H9 (cell line): ENCODE measurements around the gene AHI1. TPM values are rescaled to one million over a fixed set of nuclear protein-coding genes. Genes with fewer than 3 reads are reported as not detected.

Source experiments
- DNase-seq: peaks from one replicate; pipeline ENCODE4 v3.0.0-alpha.2; 2017
- H2AFZ ChIP-seq: one replicate; pipeline ENCODE4 v1.6.1; 2013; ENCODE audit warnings: mild to moderate bottlenecking, low read length, control low read depth, moderate library complexity
- H2AK5ac ChIP-seq: 2 replicates; pipeline ENCODE4 v1.6.1; 2013; ENCODE audit warnings: low read length, control low read depth, mixed read lengths; ENCODE audit not compliant: insufficient read length
- H2BK120ac ChIP-seq: one replicate; pipeline ENCODE4 v1.6.1; 2013; ENCODE audit warnings: low read depth, mild to moderate bottlenecking, low read length, control low read depth, inconsistent platforms; ENCODE audit not compliant: poor library complexity, severe bottlenecking
- H2BK12ac ChIP-seq: 2 replicates; pipeline ENCODE4 v1.6.1; 2013; ENCODE audit warnings: low read length, control low read depth, mixed read lengths, low read depth; ENCODE audit not compliant: insufficient read length
- H2BK15ac ChIP-seq: 2 replicates; pipeline ENCODE4 v1.6.1; 2013; ENCODE audit warnings: low read depth, low read length, control low read depth
- H2BK20ac ChIP-seq: one replicate; pipeline ENCODE4 v1.6.1; 2013; ENCODE audit warnings: low read depth, mild to moderate bottlenecking, low read length, control low read depth, inconsistent platforms; ENCODE audit not compliant: poor library complexity, severe bottlenecking
- H2BK5ac ChIP-seq: 2 replicates; pipeline ENCODE4 v1.6.1; 2013; ENCODE audit warnings: low read length, control low read depth, mixed read lengths; ENCODE audit not compliant: insufficient read length
- H3K14ac ChIP-seq: 2 replicates; pipeline ENCODE4 v1.6.1; 2013; ENCODE audit warnings: low read length, control low read depth; ENCODE audit not compliant: insufficient read depth
- H3K18ac ChIP-seq: 2 replicates; pipeline ENCODE4 v1.6.1; 2013; ENCODE audit warnings: low read depth, mild to moderate bottlenecking, mixed read lengths, low read length, control low read depth; ENCODE audit not compliant: insufficient read length
- H3K23ac ChIP-seq: 2 replicates; pipeline ENCODE4 v1.6.1; 2013; ENCODE audit warnings: low read length, control low read depth, mixed read lengths, low read depth; ENCODE audit not compliant: insufficient read length
- H3K23me2 ChIP-seq: 2 replicates; pipeline ENCODE4 v1.6.1; 2013; ENCODE audit warnings: low read depth, mild to moderate bottlenecking, mixed read lengths, low read length, control low read depth; ENCODE audit not compliant: insufficient read length, poor library complexity, severe bottlenecking
- H3K27ac ChIP-seq: 2 replicates; pipeline ENCODE4 v1.5.1; 2013; ENCODE audit warnings: low read length, control low read depth, mixed read lengths, low read depth; ENCODE audit not compliant: insufficient read length
- H3K27me3 ChIP-seq: 2 replicates; pipeline ENCODE4 v1.6.1; 2013; ENCODE audit warnings: low read length, control low read depth, inconsistent platforms; ENCODE audit not compliant: insufficient read depth
- H3K4ac ChIP-seq: 2 replicates; pipeline ENCODE4 v1.6.1; 2013; ENCODE audit warnings: low read depth, mild to moderate bottlenecking, control low read depth, inconsistent platforms, low read length, moderate library complexity
- H3K4me1 ChIP-seq: 2 replicates; pipeline ENCODE4 v1.6.1; 2013; ENCODE audit warnings: low read length, control low read depth, inconsistent platforms; ENCODE audit not compliant: insufficient read depth
- H3K4me2 ChIP-seq: 2 replicates; pipeline ENCODE4 v1.6.1; 2013; ENCODE audit warnings: low read length, control low read depth, mixed read lengths; ENCODE audit not compliant: insufficient read length, insufficient read depth
- H3K56ac ChIP-seq: 2 replicates; pipeline ENCODE4 v1.6.1; 2013; ENCODE audit warnings: low read depth, mild to moderate bottlenecking, mixed read lengths, low read length, control low read depth; ENCODE audit not compliant: insufficient read length
- H3K79me1 ChIP-seq: 2 replicates; pipeline ENCODE4 v1.6.1; 2013; ENCODE audit warnings: low read depth, mild to moderate bottlenecking, moderate library complexity, low read length, control low read depth, inconsistent platforms; ENCODE audit not compliant: insufficient read depth, poor library complexity, severe bottlenecking
- H3K79me2 ChIP-seq: 2 replicates; pipeline ENCODE4 v1.6.1; 2013; ENCODE audit warnings: low read length, control low read depth, inconsistent platforms; ENCODE audit not compliant: insufficient read depth
- H3K9ac ChIP-seq: 2 replicates; pipeline ENCODE4 v1.6.1; 2013; ENCODE audit warnings: low read length, control low read depth, mixed read lengths; ENCODE audit not compliant: insufficient read length; ENCODE audit errors: extremely low read depth
- H3K9me3 ChIP-seq: one replicate; pipeline ENCODE4 v1.6.1; 2013; ENCODE audit warnings: low read depth, low read length, inconsistent platforms; ENCODE audit not compliant: control insufficient read depth
- H3T11ph ChIP-seq: one replicate; pipeline ENCODE4 v1.6.1; 2013; ENCODE audit warnings: mild to moderate bottlenecking, low read length, control low read depth, inconsistent platforms
- H4K20me1 ChIP-seq: one replicate; pipeline ENCODE4 v1.6.1; 2013; ENCODE audit not compliant: control insufficient read depth, insufficient read length, insufficient read depth
- H4K5ac ChIP-seq: 2 replicates; pipeline ENCODE4 v1.6.1; 2013; ENCODE audit warnings: low read depth, mild to moderate bottlenecking, mixed read lengths, low read length, control low read depth; ENCODE audit not compliant: insufficient read length
- H4K8ac ChIP-seq: replicated peaks from 2 replicates; pipeline ENCODE4 v1.6.1; 2013; ENCODE audit warnings: low read length, control low read depth, mixed read lengths, low read depth; ENCODE audit not compliant: insufficient read length
- H4K91ac ChIP-seq: 2 replicates; pipeline ENCODE4 v1.6.1; 2013; ENCODE audit warnings: low read depth, mild to moderate bottlenecking, moderate library complexity, mixed read lengths, low read length, control low read depth; ENCODE audit not compliant: insufficient read length
- H3K27ac Mint-ChIP-seq, 3 experiments: 2 replicates in 2 of 3; 3 replicates in 1 of 3; pipeline ENCODE4 v1.8.0; 2020 to 2021; ENCODE audit warnings: mixed read lengths in 3 of 3, mild to moderate bottlenecking in 1 of 3, moderate library complexity in 1 of 3
- H3K27me3 Mint-ChIP-seq: 2 replicates; pipeline ENCODE4 v1.8.0; 2021; ENCODE audit warnings: low read depth, mild to moderate bottlenecking, moderate library complexity, mixed read lengths
- H3K36me3 Mint-ChIP-seq, 3 experiments: 2 replicates in 2 of 3; 3 replicates in 1 of 3; pipeline ENCODE4 v1.8.0; 2020 to 2021; ENCODE audit warnings: low read depth in 3 of 3, mixed read lengths in 3 of 3; ENCODE audit not compliant: insufficient read depth in 1 of 3
- H3K4me1 Mint-ChIP-seq, 2 experiments: 2 replicates each; pipeline ENCODE4 v1.8.0; 2020; ENCODE audit warnings: mixed read lengths in 2 of 2
- H3K4me3 Mint-ChIP-seq, 2 experiments: 2 replicates in 1 of 2; 3 replicates in 1 of 2; pipeline ENCODE4 v1.8.0; 2020 to 2021; ENCODE audit warnings: mild to moderate bottlenecking in 2 of 2, mixed read lengths in 2 of 2, moderate library complexity in 1 of 2
- H3K9me3 Mint-ChIP-seq, 2 experiments: 2 replicates in 1 of 2; 3 replicates in 1 of 2; pipeline ENCODE4 v1.8.0; 2020; ENCODE audit warnings: mild to moderate bottlenecking in 2 of 2, mixed read lengths in 2 of 2, moderate library complexity in 1 of 2
- WGBS: extraction: QIAGEN DNeasy Blood & Tissue Kit; methylation state at CpG from one replicate; pipeline ENCODE4 v1.1.7; 2013; ENCODE audit warnings: missing lambda C conversion rate, low lambda C conversion rate, mixed read lengths; ENCODE audit not compliant: insufficient read length; ENCODE audit errors: extremely low coverage; 5-methylcytosine and 5-hydroxymethylcytosine counted together
- total RNA-seq: library from RNA; stranded (reverse); gene quantifications from 2 replicates; pipeline ENCODE4 v1.2.1, GENCODE V29; 2021
- TF ChIP-seq, protein P1 (sequence below): fragments of 200-600 bp; sonication (generic); conservative IDR thresholded peaks from 3 replicates; pipeline ENCODE4 v1.8.0; 2021; ENCODE audit warnings: antibody characterized with exemption, mild to moderate bottlenecking

The AHI1 gene
- total RNA-seq, 1 experiment from 2014 or later: 9.9 TPM

DNA sequence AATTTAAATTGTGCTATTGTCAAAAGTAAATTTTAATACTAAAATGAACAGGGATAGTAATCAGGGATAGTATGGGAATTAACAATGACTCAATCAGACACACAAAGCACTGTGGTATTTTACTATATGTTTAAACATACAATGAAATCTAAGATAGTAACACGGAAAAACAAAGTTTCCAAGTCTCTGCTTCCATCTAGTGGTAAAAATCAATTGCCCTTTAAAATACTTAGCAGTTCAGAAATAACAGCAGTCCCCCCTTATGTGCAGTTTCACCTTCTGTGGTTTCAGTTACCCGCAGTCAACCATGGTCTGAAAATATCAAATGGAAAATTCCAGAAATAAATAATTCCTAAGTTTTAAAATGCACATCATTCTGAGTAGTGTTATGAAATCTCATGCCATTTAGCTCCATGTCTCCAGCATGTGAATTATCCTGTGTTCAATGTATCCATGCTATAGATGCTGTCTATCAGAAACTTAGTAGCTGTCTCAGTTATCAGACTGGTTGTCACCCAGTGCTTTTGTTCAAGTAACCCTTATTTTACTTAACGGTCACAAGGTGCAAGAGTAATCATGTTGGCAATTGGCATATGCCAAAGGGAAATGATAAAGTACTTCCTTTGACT, 58.5 kb downstream of the AHI1 start:
- Mint-ChIP-seq H3K36me3 (peaks cover 0 to under 1% (median 0%) of the 10 kb centered on the region in 3 experiments; a peak in 2 of 7 replicates), H3K9me3 (no peaks in the 10 kb centered on the region), H3K4me3 (no peak overlapping the region), H3K27ac (no peak overlapping the region), H3K27me3 (no peaks in the 10 kb centered on the region), H3K4me1 (no peaks in the 10 kb centered on the region; a peak in 3 of 4 replicates)
- Histone ChIP-seq H3K56ac (no peak overlapping the region), H3T11ph (no peak overlapping the region), H4K91ac (no peak overlapping the region), H3K23ac (no peak overlapping the region), H2BK12ac (no peak overlapping the region), H3K23me2 (no peaks in the 10 kb centered on the region), H2AK5ac (no peak overlapping the region), H3K27me3 (no peaks in the 10 kb centered on the region), H3K4me1 (no peaks in the 10 kb centered on the region; the same call in 1 of the 2 replicates), H4K8ac (no peak overlapping the region), H3K4me2 (no peak overlapping the region), H3K9me3 (no peaks in the 10 kb centered on the region), H3K14ac (no peak overlapping the region), H2BK120ac (no peak overlapping the region), H2BK15ac (no peak overlapping the region), H3K4ac (no peak overlapping the region), H4K20me1 (no peaks in the 10 kb centered on the region), H4K5ac (no peak overlapping the region), H2BK20ac (no peak overlapping the region), H2BK5ac (no peak overlapping the region), H3K27ac (no peak overlapping the region), H3K79me2 (no peaks in the 10 kb centered on the region), H3K79me1 (no peaks in the 10 kb centered on the region), H3K18ac (no peak overlapping the region), H2AFZ (no peak overlapping the region), H3K9ac (no peak overlapping the region)
- WGBS: no CpG with 5 or more reads among the region's 3 CpGs
- TF ChIP-seq, protein P1, sequence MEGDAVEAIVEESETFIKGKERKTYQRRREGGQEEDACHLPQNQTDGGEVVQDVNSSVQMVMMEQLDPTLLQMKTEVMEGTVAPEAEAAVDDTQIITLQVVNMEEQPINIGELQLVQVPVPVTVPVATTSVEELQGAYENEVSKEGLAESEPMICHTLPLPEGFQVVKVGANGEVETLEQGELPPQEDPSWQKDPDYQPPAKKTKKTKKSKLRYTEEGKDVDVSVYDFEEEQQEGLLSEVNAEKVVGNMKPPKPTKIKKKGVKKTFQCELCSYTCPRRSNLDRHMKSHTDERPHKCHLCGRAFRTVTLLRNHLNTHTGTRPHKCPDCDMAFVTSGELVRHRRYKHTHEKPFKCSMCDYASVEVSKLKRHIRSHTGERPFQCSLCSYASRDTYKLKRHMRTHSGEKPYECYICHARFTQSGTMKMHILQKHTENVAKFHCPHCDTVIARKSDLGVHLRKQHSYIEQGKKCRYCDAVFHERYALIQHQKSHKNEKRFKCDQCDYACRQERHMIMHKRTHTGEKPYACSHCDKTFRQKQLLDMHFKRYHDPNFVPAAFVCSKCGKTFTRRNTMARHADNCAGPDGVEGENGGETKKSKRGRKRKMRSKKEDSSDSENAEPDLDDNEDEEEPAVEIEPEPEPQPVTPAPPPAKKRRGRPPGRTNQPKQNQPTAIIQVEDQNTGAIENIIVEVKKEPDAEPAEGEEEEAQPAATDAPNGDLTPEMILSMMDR: peak; percentile 75
- DNase-seq: no peak
